Omental fat pad (tissue), 4 donors: ENCODE results near the gene CEMP1. TPM values are rescaled to one million over a fixed set of nuclear protein-coding genes. Genes with fewer than 3 reads are reported as not detected.
A peak's percentile ranks its signal among the peaks of the same experiment; 100 is the strongest.

Source experiments
- ATAC-seq: fragments of 150-250 bp; one replicate; pipeline ENCODE4 v1.9.1; 2016; ENCODE audit warnings: mild to moderate bottlenecking, moderate library complexity; ENCODE audit not compliant: low FRiP score
- DNase-seq: peaks from one replicate; pipeline ENCODE4 v3.0.0-alpha.2; 2019; ENCODE audit warnings: low spot score
- CTCF ChIP-seq, 3 donors: fragments of 450-650 bp; IDR thresholded peaks; one replicate each; pipeline ENCODE4 v1.5.1; 2016 to 2017; ENCODE audit warnings: antibody characterized with exemption in 3 of 3, mild to moderate bottlenecking in 3 of 3, moderate library complexity in 2 of 3
- total RNA-seq, 4 donors: library from RNA; depleted of rRNA; stranded (reverse); fragments of >200 nt; gene quantifications; one replicate each; pipeline ENCODE4 v1.1.0, GENCODE V29; 2016

CEMP1 gene
- total RNA-seq, 4 donors from 2014 or later, result not detected

- ATAC-seq (no peak), DNase-seq (no peak)
- TF ChIP-seq CTCF (IDR thresholded peaks at IDR 0.05), result no peak
These were observed 4.0 kb downstream of the CEMP1 start for GRCh38 chr16:2527071-2527783.

GRCh38 chr16:2526135-2526534 is 5.1 kb downstream of the CEMP1 start:
- ATAC-seq (no peak), DNase-seq (no peak)
- TF ChIP-seq CTCF (IDR thresholded peaks at IDR 0.05), result no peak

GRCh38 chr16:2524339-2524938 is 6.8 kb downstream of the CEMP1 start:
- ATAC-seq (no peak), DNase-seq (no peak)
- no peak for TF ChIP-seq CTCF (IDR thresholded peaks at IDR 0.05)

GRCh38 chr16:2523801-2524231 is 7.4 kb downstream of the CEMP1 start:
- ATAC-seq (no peak), DNase-seq (no peak)
- TF ChIP-seq CTCF (IDR thresholded peaks at IDR 0.05), result no peak

- no peak for ATAC-seq
- TF ChIP-seq CTCF (IDR thresholded peaks at IDR 0.05), result no peak
These were observed 10.2 kb downstream of the CEMP1 start for GRCh38 chr16:2520784-2521531.

GRCh38 chr16:2520097-2520783 is 11.0 kb downstream of the CEMP1 start, which contains the start of gene AMDHD2:
Gene AMDHD2, plus strand, starts transcription at chr16:2520371. Its CDS starts 88 bp downstream, at chr16:2520459.
- peak; percentile 82 for DNase-seq
- TF ChIP-seq CTCF (IDR thresholded peaks at IDR 0.05), result no peak
- ATAC-seq, result peak; percentile 58

More at GRCh38 chr16:2520784-2521531, 10.2 kb downstream of the CEMP1 start:
- DNase-seq, result no peak
